GM12891 (cell line): ENCODE data around the gene SLC38A3.
A peak's percentile ranks its signal among the peaks of the same experiment; 100 is the strongest.
"Not testable (repeated sequence)": the region's sequence is repeated elsewhere in the genome, so short reads cannot be mapped to it uniquely, and the experiment has no call there.

Experiments used
- DNase-seq: peaks from one replicate; pipeline ENCODE4 v3.0.0; 2011; ENCODE audit warnings: low spot score; ENCODE audit not compliant: insufficient read length
- FAIRE-seq: peaks from 2 replicates; lab custom pipeline; 2011; peaks lifted over from hg19 to GRCh38; lab: Jason Lieb, UNC
- PAX5 ChIP-seq: IDR thresholded peaks from 2 replicates; pipeline ENCODE4 v1.6.1; 2011; ENCODE audit warnings: low read length, moderate library complexity, mild to moderate bottlenecking; ENCODE audit not compliant: insufficient read depth, severe bottlenecking
- POLR2A ChIP-seq: IDR thresholded peaks from 2 replicates; pipeline ENCODE4 v1.6.1; 2011; ENCODE audit warnings: low read depth, low read length, control low read depth
- POLR2AphosphoS5 ChIP-seq: IDR thresholded peaks from 2 replicates; pipeline ENCODE4 v1.6.1; 2011; ENCODE audit warnings: low read depth, low read length, control low read depth
- POU2F2 ChIP-seq: IDR thresholded peaks from 2 replicates; pipeline ENCODE4 v1.6.1; 2011; ENCODE audit warnings: low read depth, mild to moderate bottlenecking, control low read depth, low read length, moderate library complexity
- SPI1 ChIP-seq: IDR thresholded peaks from 2 replicates; pipeline ENCODE4 v1.6.1; 2011; ENCODE audit warnings: low read depth, low read length, control low read depth
- TAF1 ChIP-seq: IDR thresholded peaks from 2 replicates; pipeline ENCODE4 v1.6.1; 2011; ENCODE audit warnings: low read depth, low read length, control low read depth

The SLC38A3 gene

DNA sequence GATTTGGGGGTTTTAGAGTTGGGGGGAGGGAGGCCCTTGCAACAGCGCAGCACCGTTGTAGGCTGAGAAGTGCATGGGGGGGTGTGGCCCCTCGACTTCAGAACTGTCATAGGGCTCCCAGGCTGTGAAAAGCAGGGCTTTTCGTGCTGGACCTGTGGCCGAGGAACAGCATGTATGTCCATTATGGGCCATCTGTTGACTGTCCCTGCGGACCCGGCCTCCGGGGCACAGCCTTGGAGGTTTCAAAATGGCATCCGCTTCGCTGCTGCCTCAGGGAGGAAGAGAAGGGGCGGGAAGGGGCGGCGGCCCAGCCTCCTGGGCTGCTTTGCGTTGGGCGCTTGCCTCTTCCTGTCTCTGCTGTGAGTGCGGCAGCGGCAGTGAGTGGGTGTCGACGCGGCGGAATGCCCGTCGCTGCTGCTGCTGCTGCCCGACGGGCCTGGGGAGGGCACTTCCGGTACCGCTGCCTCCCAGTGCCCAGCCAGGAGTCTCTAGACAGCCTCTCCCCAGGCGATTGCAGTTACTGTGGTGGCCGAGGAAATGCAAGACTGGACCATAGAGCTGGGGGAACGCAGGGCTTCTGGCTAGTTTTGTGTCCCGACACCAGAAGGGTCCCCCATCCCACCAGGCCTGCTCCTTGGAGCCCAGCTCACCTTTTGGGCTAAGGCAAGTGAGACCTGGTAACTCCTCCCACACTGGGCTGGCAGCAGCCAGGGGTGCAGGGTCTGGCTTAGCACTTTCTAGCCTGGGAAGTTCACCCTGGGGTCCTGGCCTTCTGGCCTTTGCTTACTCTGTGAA, 32.9 kb downstream of the SLC38A3 start:
- DNase-seq (peak; percentile 85), FAIRE-seq (peak; percentile 99)
- TF ChIP-seq TAF1 (peak; percentile 75), POU2F2 (no peak; the same call in 1 of the 2 replicates), POLR2AphosphoS5 (peak; percentile 69), POLR2A (peak; percentile 69), PAX5 (no peak), SPI1 (peak; percentile 66)

DNA sequence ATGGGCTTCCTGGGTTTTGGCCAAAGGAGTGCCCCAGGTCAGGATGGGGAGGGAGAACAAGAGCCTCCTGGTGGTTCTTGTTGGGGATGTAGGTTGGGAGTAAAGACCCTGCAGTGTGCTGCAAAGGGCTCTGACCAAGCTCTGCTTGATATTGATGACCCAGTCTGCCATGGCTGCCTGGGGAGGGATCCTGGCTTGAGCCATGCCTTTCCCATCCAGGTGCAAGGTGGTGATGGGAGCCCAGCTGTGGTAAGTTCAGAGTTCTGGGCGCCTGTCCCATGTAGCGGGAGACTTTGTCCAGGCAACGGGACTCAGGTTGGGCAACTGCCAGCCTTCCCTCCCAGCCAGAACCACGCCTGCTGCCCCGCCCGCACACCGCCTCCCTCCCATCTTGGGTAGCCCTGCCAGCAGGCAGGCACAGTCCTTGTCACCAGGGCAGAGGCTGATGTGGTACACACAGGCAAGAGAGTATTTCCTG, 33.5 kb downstream of the SLC38A3 start:
- FAIRE-seq (no peak), DNase-seq (no peak)
- TF ChIP-seq POLR2AphosphoS5: no peak
- no peak for TF ChIP-seq POU2F2
- TF ChIP-seq SPI1: no peak
- no peak for TF ChIP-seq POLR2A
- TF ChIP-seq PAX5: no peak
- TF ChIP-seq TAF1: no peak

DNA sequence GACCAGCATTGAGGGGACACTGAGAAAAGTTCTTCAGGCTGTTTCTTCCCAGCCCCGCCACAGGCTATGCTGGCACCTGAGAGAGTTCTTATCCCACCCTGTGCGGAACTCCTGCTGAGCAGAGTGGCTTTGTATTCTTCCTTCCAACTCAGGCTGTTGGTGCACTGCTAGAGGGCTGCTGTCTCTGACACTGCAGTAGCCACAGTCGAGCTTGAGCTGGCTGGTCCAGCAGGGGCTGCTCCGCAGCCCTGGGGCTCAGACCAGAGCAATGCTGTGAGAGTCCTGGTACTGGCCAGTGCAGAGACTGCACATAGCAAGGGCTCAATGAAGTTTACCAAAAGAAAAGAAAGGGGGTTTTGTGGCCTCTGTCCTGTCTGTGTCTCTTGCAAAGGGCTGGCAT, 34.6 kb downstream of the SLC38A3 start:
- DNase-seq (no peak), FAIRE-seq (no peak)
- TF ChIP-seq POLR2A (no peak), TAF1 (no peak), POLR2AphosphoS5 (no peak), SPI1 (no peak), PAX5 (no peak), POU2F2 (no peak)

DNA sequence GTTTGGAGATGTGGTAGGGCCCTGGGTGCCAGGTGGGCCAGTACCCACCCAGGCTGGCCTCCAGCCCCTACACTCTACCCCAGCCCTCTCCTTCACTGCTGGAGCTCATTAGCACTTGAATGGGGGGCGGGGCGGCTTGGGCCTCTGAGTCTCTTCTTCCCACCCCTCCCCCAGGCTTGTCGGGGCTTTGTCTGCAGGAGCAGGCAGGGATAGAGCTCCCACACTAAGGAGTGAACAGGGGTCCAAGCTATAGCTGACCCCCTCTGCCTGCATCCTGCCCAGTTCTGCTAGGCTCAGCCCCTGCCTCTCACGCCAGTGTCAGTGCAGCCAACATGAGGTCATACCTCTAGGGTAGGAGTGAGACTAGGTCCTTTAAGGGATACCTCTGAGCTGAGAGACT, 36.1 kb downstream of the SLC38A3 start:
- no peak for FAIRE-seq
- no peak for DNase-seq
- TF ChIP-seq TAF1: no peak
- TF ChIP-seq PAX5: no peak
- no peak for TF ChIP-seq POLR2AphosphoS5
- TF ChIP-seq POU2F2: no peak
- TF ChIP-seq SPI1: no peak
- no peak for TF ChIP-seq POLR2A

DNA sequence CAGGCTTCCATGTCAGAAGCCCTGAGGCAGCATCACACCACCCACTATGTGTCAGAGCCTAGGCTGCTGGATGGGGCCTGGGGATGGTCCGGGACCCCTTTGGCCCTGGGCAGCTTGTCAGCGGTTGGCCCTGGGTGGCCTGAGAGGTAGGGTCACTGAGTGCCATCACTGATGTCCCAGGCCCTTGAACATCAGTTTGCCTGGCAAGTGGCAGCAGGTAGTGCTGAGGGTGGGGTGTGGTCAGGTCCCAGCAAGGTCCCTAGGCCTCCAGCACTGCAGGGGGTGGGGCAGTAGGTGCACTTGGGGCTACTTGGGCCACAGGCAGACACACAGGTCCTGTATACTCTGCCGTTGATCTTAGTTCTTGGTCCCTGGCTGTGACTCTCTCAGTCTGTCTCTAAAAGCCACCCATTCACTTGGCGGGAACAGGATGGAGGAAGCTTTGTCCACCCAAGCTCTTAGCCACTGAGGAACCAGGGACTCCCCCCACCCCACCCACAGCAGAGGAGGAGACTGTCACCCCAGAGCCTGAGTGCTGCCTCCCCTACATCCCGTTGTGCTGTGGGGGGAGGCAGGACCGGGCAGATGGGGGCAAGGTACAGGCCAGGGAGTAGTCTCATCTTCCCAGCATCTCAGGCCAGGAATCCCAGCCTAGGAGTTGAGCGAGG, 36.8 kb downstream of the SLC38A3 start:
- FAIRE-seq (peak; percentile 5), DNase-seq (no peak)
- TF ChIP-seq POLR2A (no peak), POLR2AphosphoS5 (no peak), POU2F2 (0 out of 2 replicates have a peak, but pooled peaks have one; percentile 5)

DNA sequence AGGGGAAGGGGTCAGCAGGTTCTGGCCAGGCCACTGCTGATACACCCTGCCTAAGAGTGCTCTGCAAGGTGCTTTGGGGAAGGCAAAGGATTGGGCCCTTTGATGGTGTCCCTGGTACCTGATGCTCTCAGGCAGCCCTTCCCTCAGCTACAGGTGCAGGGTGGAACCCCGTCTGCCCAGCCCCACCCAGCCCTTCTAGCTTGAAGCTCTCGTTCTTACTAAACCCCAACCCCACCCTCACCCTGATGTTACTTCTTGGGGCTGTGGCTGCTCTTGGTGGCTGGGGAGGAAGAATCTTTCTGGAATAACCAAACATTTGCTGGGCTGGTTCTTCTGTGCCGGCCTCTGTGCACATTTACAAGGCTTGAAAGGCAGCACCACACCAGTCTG, 37.3 kb downstream of the SLC38A3 start:
- no peak for TF ChIP-seq POLR2A
- TF ChIP-seq POLR2AphosphoS5: no peak
- no peak for TF ChIP-seq TAF1
- no peak for TF ChIP-seq SPI1
- no peak for TF ChIP-seq PAX5
- no peak for TF ChIP-seq POU2F2
- FAIRE-seq (no peak), DNase-seq (no peak)

DNA sequence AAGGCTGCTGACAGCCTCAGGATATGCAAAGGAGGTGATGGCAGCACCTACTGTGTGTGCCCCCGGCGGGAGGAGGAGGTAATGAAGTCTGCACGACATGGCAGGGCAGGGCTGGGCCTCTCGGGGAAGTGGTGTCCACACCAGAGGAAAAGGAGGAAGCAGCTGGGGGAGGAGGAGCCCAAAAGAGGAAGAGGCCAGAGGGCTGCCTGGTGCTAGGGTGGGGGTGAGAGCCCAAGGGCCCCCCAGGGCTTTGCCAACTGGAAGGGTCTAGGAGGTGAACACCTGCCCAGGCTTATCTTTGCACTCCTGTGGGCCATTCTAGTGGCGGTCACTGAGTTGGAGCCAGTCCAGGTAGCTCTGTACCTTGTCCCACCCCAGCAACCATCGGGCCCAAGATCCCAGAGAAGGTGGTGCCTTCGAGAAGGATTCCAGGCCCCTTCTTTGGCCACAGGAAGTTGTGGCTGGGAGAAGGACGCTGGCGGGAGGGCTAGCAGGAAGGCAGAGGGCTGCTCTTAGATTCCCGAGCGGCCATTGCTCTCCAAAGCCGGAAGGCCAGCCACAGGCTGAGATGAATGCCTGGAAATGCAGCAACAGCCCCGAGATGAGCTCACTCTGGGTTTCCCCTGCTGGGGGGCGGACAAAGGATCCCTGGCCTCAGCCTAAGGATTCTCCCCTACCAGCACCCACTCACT, 37.9 kb downstream of the SLC38A3 start:
- no peak for DNase-seq
- FAIRE-seq: peak; percentile 47

DNA sequence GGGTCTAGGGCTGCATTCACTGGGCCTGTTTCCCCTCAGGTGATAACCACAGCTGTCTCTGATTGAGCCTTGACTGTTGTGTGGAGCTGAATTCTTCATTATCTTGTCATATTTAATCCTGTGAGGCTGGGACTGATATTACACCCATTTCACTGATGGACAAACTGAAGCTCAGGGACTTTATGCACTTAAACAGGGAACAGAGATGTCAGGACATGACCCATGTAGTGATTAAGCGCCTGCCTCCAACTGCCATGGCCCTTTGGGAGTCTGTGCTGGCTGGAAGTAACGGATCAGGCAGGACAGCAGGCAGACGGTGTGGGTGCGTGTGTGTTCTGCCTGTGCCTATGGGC, 38.4 kb downstream of the SLC38A3 start:
- DNase-seq (no peak), FAIRE-seq (peak; percentile 9)
- TF ChIP-seq TAF1: no peak
- TF ChIP-seq PAX5: no peak
- TF ChIP-seq POU2F2: no peak
- no peak for TF ChIP-seq POLR2AphosphoS5
- TF ChIP-seq POLR2A: no peak
- no peak for TF ChIP-seq SPI1

More for the DNA sequence above, 37.9 kb downstream of the SLC38A3 start:
- TF ChIP-seq PAX5: no peak
- TF ChIP-seq SPI1: peak; percentile 87
- TF ChIP-seq POLR2AphosphoS5: 0 out of 2 replicates have a peak, but pooled peaks have one; percentile 25

DNA sequence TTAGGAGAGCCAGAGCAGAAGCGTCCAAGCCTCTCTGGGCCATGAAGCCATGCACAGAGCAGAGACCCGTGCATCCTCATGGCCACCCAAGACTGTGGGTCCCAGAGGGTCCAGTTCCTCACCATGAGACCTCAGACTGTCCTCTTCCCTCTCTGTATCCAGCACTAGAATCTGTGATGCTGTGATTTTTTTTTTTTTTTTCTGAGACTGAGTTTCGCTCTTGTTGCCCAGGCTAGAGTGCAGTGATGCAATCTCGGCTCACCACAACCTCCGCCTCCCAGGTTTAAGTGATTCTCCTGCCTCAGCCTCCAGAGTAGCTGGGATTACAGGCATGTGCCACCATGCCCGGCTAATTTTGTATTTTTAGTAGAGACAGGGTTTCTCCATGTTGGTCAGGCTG, 39.7 kb downstream of the SLC38A3 start:
- FAIRE-seq, DNase-seq: not testable (repeated sequence)
